HG02763 (cell line): ENCODE results near the gene UBA5.

Source experiments
- ATAC-seq: cut with Tn5 transposase; IDR thresholded peaks from one replicate; pipeline ENCODE4 v1.9.1; 2021; ENCODE audit warnings: mild to moderate bottlenecking, moderate library complexity; ENCODE audit not compliant: unreplicated experiment

The UBA5 gene

GRCh38 chr3:132652640-132653270, 7.4 kb upstream of the UBA5 start:
- no peak for ATAC-seq

- no peak for ATAC-seq
Measured at GRCh38 chr3:132654190-132654589, 5.9 kb upstream of the UBA5 start.

- no peak for ATAC-seq
Measured at GRCh38 chr3:132654721-132655120, 5.4 kb upstream of the UBA5 start.

- no peak for ATAC-seq
Measured at GRCh38 chr3:132655471-132655870, 4.7 kb upstream of the UBA5 start.

- no peak for ATAC-seq
Measured at GRCh38 chr3:132657869-132658747, 2.0 kb upstream of the UBA5 start.

GRCh38 chr3:132659000-132659364, 1.1 kb upstream of the UBA5 start:
- ATAC-seq: no peak

GRCh38 chr3:132659365-132660051, 621 bp upstream of the UBA5 start, which contains the start of gene ACAD11:
Gene ACAD11, minus strand, starts transcription at chr3:132659809. Its CDS starts 58 bp downstream, at chr3:132659751.
- peak; percentile 57 for ATAC-seq

- no peak for ATAC-seq
Measured at GRCh38 chr3:132660811-132661070, 612 bp downstream of the UBA5 start.

GRCh38 chr3:132661101-132661500, 972 bp downstream of the UBA5 start:
- no peak for ATAC-seq

GRCh38 chr3:132662212-132662611, 2.1 kb downstream of the UBA5 start:
- no peak for ATAC-seq

GRCh38 chr3:132665230-132665745, 5.2 kb downstream of the UBA5 start:
- ATAC-seq: no peak

GRCh38 chr3:132669256-132669777, 9.2 kb downstream of the UBA5 start:
- ATAC-seq: no peak

GRCh38 chr3:132675408-132675807, 15.3 kb downstream of the UBA5 start:
- ATAC-seq: no peak

- no peak for ATAC-seq
Measured at GRCh38 chr3:132679911-132680310, 19.8 kb downstream of the UBA5 start.

- ATAC-seq: no peak
Measured at GRCh38 chr3:132681421-132681820, 21.3 kb downstream of the UBA5 start.

GRCh38 chr3:132682201-132682600, 22.1 kb downstream of the UBA5 start:
- no peak for ATAC-seq

GRCh38 chr3:132690040-132690439, 29.9 kb downstream of the UBA5 start:
- no peak for ATAC-seq

GRCh38 chr3:132694991-132695390, 34.9 kb downstream of the UBA5 start:
- no peak for ATAC-seq

- ATAC-seq: no peak
Measured at GRCh38 chr3:132695422-132695821, 35.3 kb downstream of the UBA5 start.

- ATAC-seq: no peak
Measured at GRCh38 chr3:132703733-132704132, 43.6 kb downstream of the UBA5 start.

- ATAC-seq: no peak
Measured at GRCh38 chr3:132709761-132710160, 49.6 kb downstream of the UBA5 start.

- ATAC-seq: no peak
Measured at GRCh38 chr3:132710311-132710710, 50.2 kb downstream of the UBA5 start.
